Measurements from ENCODE around the gene CPO. TPM values are rescaled to one million over a fixed set of nuclear protein-coding genes. Genes with fewer than 3 reads are reported as not detected.

CPO gene
- not detected in 2 replicates for total RNA-seq

GRCh38 chr2:206939340-206939739, at the start of gene CPO:
Gene CPO (plus strand): TSS chr2:206939518. CDS start chr2:206939600, 82 bp downstream.
- no peak for TF ChIP-seq CTCF (IDR thresholded peaks at IDR 0.05; ENCODE audit: insufficient read depth, low read length, poor library complexity, severe bottlenecking)
- DNase-seq (ENCODE audit: low read depth), result no peak
- no peaks in the 10 kb centered on the region for H3K27me3 ChIP-seq (ENCODE audit: control insufficient read depth, insufficient read depth, low read length)
- H3K4me3 ChIP-seq (ENCODE audit: low read depth, low read length), result no peak within 1 kb of the TSS
- H3K36me3 ChIP-seq (ENCODE audit: control insufficient read depth, insufficient read depth, low read length), result no peaks in the 10 kb centered on the region

- Histone ChIP-seq H3K4me3 (ENCODE audit: low read depth, low read length) (no peak overlapping the region), H3K36me3 (ENCODE audit: control insufficient read depth, insufficient read depth, low read length) (no peaks in the 10 kb centered on the region), H3K27me3 (ENCODE audit: control insufficient read depth, insufficient read depth, low read length) (no peaks in the 10 kb centered on the region)
- TF ChIP-seq CTCF (IDR thresholded peaks at IDR 0.05; ENCODE audit: insufficient read depth, low read length, poor library complexity, severe bottlenecking), result no peak
- no peak for DNase-seq (ENCODE audit: low read depth)
Measured at GRCh38 chr2:206890179-206890578, 49.1 kb upstream of the CPO start.

GRCh38 chr2:206890926-206891325, 48.4 kb upstream of the CPO start:
- TF ChIP-seq CTCF (IDR thresholded peaks at IDR 0.05; ENCODE audit: insufficient read depth, low read length, poor library complexity, severe bottlenecking), result no peak
- no peak for DNase-seq (ENCODE audit: low read depth)
- no peak overlapping the region for H3K4me3 ChIP-seq (ENCODE audit: low read depth, low read length)
- no peaks in the 10 kb centered on the region for H3K36me3 ChIP-seq (ENCODE audit: control insufficient read depth, insufficient read depth, low read length)
- no peaks in the 10 kb centered on the region for H3K27me3 ChIP-seq (ENCODE audit: control insufficient read depth, insufficient read depth, low read length)

GRCh38 chr2:206915121-206915520, 24.2 kb upstream of the CPO start:
- no peaks in the 10 kb centered on the region for H3K27me3 ChIP-seq (ENCODE audit: control insufficient read depth, insufficient read depth, low read length)
- no peak overlapping the region for H3K4me3 ChIP-seq (ENCODE audit: low read depth, low read length)
- DNase-seq (ENCODE audit: low read depth), result peak; percentile 93
- no peak for TF ChIP-seq CTCF (IDR thresholded peaks at IDR 0.05; ENCODE audit: insufficient read depth, low read length, poor library complexity, severe bottlenecking)
- no peaks in the 10 kb centered on the region for H3K36me3 ChIP-seq (ENCODE audit: control insufficient read depth, insufficient read depth, low read length)

GRCh38 chr2:206918263-206918662, 21.1 kb upstream of the CPO start:
- no peak for TF ChIP-seq CTCF (IDR thresholded peaks at IDR 0.05; ENCODE audit: insufficient read depth, low read length, poor library complexity, severe bottlenecking)
- Histone ChIP-seq H3K27me3 (ENCODE audit: control insufficient read depth, insufficient read depth, low read length) (no peaks in the 10 kb centered on the region), H3K4me3 (ENCODE audit: low read depth, low read length) (no peak overlapping the region), H3K36me3 (ENCODE audit: control insufficient read depth, insufficient read depth, low read length) (no peaks in the 10 kb centered on the region)
- DNase-seq (ENCODE audit: low read depth), result no peak

- Histone ChIP-seq H3K27me3 (ENCODE audit: control insufficient read depth, insufficient read depth, low read length) (no peaks in the 10 kb centered on the region), H3K36me3 (ENCODE audit: control insufficient read depth, insufficient read depth, low read length) (no peaks in the 10 kb centered on the region), H3K4me3 (ENCODE audit: low read depth, low read length) (no peak overlapping the region)
- TF ChIP-seq CTCF (IDR thresholded peaks at IDR 0.05; ENCODE audit: insufficient read depth, low read length, poor library complexity, severe bottlenecking), result no peak
- no peak for DNase-seq (ENCODE audit: low read depth)
Measured at GRCh38 chr2:206920310-206920709, 19.0 kb upstream of the CPO start.

Data from kidney epithelial cell (primary cell).